A673 (cell line): ENCODE data around the gene RASSF1.

Experiments
- CTCF ChIP-seq: fragments of 300-800, 200-600 bp; sonication (generic); conservative IDR thresholded peaks from 2 replicates; pipeline ENCODE4 v1.5.1; 2017; ENCODE audit warnings: low read depth, mild to moderate bottlenecking, antibody characterized with exemption, low read length, moderate library complexity, mixed read lengths
- EZH2 ChIP-seq: fragments of 200-600 bp; sonication (generic); IDR thresholded peaks from 2 replicates; pipeline ENCODE4 v1.6.1; 2017; ENCODE audit warnings: borderline replicate concordance, low read depth, mild to moderate bottlenecking, mixed read lengths, antibody characterized with exemption, low read length; ENCODE audit not compliant: poor library complexity, severe bottlenecking

- TF ChIP-seq CTCF (no peak), EZH2 (no peak)
These were observed 40.5 kb downstream of the RASSF1 start for GRCh38 chr3:50299929-50300680.
